Mucosa of descending colon (tissue), 3 donors: ENCODE results near the gene MSI2. TPM values are rescaled to one million over a fixed set of nuclear protein-coding genes. Genes with fewer than 3 reads are reported as not detected.

Experiments used
- ATAC-seq: fragments of 200-7000 bp; cut with Tn5 transposase; one replicate; pipeline ENCODE4 v1.9.1; 2020; ENCODE audit warnings: mild to moderate bottlenecking, moderate library complexity
- DNase-seq, 3 donors: peaks; one replicate each; pipeline ENCODE4 v3.0.0-alpha.2; 2020
- H3K36me3 ChIP-seq: fragments of 200-600 bp; one replicate; pipeline ENCODE4 v1.8.0; 2021; ENCODE audit warnings: low read depth, mild to moderate bottlenecking
- H3K4me1 ChIP-seq: fragments of 200-600 bp; one replicate; pipeline ENCODE4 v1.8.0; 2021; ENCODE audit warnings: low read depth, mild to moderate bottlenecking
- H3K4me3 ChIP-seq: fragments of 200-600 bp; one replicate; pipeline ENCODE4 v1.8.0; 2021; ENCODE audit warnings: mild to moderate bottlenecking
- H3K9me3 ChIP-seq: fragments of 200-600 bp; one replicate; pipeline ENCODE4 v1.8.0; 2021; ENCODE audit warnings: mild to moderate bottlenecking
- intact Hi-C, 2 donors: fragments of 100-400 bp; cut with DNase I in 1 of 2; cut with micrococcal nuclease in 1 of 2; formaldehyde crosslinking; loops; one replicate each; pipeline versions ENCODE4 v1.11.0 to v1.11.1; 2022; cut with DNase I, micrococcal nuclease
- total RNA-seq, 3 donors: library from RNA; stranded (reverse); fragmentation: NEBNext Ultra II Directional in 2 of 3; extraction: Animal tissue kit (Norgen Biotek cat#: 25700) in 2 of 3; gene quantifications; one replicate each; pipeline versions ENCODE4 v1.2.1 to v1.2.4, GENCODE V29; 2021 to 2023
- TF ChIP-seq, protein P1 (sequence below): fragments of 200-600 bp; IDR thresholded peaks from one replicate; pipeline ENCODE4 v1.8.0; 2022; ENCODE audit warnings: antibody characterized with exemption, mild to moderate bottlenecking
- donor health status: DM: no; HTN: no; CAD: no; lungs with moderate emphysema.
- donor health status: DM: no; HTN: no; CAD: no.
- donor health status: DM: no; HTN: yes; CAD: no.

Gene MSI2
- total RNA-seq, 3 donors from 2014 or later: 60.0 to 72.6 (median 65.7) TPM

DNA sequence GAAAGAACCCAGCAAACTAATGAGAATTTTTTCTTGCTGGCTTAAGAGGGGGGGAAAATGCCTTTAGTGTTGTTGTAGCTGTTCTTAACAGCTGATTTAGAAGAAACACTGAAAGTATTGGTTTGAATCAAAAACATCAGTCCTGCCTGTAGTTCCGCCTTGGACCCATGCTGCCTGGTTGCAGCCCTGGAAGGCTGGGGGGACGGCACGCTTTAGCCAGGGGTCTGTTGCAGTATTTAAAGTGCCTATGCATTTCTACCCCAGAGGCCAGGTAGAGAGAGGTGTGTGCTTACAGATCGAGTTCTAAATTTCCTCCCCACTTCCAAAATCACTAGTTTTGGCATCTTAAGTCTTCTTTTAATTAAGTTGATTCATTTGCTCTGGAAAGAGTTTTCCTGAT, 286.9 kb downstream of the MSI2 start:
- TF ChIP-seq, protein P1, sequence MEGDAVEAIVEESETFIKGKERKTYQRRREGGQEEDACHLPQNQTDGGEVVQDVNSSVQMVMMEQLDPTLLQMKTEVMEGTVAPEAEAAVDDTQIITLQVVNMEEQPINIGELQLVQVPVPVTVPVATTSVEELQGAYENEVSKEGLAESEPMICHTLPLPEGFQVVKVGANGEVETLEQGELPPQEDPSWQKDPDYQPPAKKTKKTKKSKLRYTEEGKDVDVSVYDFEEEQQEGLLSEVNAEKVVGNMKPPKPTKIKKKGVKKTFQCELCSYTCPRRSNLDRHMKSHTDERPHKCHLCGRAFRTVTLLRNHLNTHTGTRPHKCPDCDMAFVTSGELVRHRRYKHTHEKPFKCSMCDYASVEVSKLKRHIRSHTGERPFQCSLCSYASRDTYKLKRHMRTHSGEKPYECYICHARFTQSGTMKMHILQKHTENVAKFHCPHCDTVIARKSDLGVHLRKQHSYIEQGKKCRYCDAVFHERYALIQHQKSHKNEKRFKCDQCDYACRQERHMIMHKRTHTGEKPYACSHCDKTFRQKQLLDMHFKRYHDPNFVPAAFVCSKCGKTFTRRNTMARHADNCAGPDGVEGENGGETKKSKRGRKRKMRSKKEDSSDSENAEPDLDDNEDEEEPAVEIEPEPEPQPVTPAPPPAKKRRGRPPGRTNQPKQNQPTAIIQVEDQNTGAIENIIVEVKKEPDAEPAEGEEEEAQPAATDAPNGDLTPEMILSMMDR: no peak
- H3K4me3 ChIP-seq: no peak overlapping the region
- peaks cover 6% of the 10 kb centered on the region for H3K4me1 ChIP-seq
- H3K36me3 ChIP-seq: no peaks in the 10 kb centered on the region
- ATAC-seq (no peak), DNase-seq (no peak)
- no peaks in the 10 kb centered on the region for H3K9me3 ChIP-seq
- intact Hi-C loops: no loop called here

DNA sequence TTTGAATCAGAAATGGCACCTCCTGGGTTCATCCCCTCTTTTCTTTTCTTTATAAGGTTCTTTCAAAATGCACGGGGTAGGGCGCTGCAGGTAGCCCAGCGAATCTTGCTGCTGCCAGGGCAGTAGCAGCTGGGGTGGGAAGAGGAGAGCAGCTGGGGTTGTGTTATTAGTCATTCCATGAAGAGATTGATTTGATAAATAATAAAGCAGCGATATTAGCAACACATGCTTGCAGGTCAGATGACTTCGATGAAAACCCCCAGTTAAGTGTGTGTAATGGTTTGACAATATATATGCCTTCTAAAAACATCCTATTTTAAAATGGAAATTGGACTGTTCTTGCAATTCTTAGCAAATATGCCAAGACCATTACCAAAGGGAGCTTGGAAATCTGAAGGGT, 288.1 kb downstream of the MSI2 start:
- intact Hi-C loops: no loop called here
- TF ChIP-seq, protein P1: no peak
- Histone ChIP-seq H3K4me1 (no peaks in the 10 kb centered on the region), H3K9me3 (no peaks in the 10 kb centered on the region), H3K4me3 (no peak overlapping the region), H3K36me3 (no peaks in the 10 kb centered on the region)
- ATAC-seq: no peak
- DNase-seq: no peak

DNA sequence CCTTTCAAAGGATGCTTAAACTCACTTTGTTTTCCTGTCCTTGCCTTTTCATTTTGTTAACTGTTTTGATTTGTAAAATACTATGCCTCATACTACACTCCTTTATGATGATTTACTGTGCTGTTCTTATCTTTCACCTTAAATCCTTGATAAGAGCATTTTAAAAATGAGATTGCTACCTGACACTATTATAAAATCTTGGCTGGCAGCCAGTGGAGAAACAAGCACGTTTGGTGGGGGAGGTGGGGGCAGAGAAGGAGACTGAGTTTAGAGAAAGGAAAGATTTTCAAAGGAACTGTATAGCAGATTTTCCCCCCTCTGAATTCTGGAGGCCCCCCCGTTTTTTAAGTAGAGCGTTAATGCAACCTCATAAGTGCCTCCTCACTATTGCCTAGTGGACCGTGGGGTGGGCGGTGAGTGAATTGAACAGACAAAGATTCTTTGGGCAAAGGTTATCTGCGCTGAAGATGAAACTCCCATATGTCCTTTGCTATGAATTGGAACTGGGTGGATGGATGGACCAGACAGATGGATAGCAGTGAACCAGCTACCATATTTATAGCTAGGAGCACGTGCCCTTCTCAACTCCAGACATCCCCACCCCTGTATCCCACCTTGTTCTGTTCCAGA, 288.6 kb downstream of the MSI2 start:
- Histone ChIP-seq H3K4me1 (no peaks in the 10 kb centered on the region), H3K36me3 (no peaks in the 10 kb centered on the region), H3K4me3 (no peak overlapping the region), H3K9me3 (no peaks in the 10 kb centered on the region)
- DNase-seq (no peak), ATAC-seq (peak; percentile 32)
- TF ChIP-seq, protein P1: no peak
- intact Hi-C loops: no loop called here

DNA sequence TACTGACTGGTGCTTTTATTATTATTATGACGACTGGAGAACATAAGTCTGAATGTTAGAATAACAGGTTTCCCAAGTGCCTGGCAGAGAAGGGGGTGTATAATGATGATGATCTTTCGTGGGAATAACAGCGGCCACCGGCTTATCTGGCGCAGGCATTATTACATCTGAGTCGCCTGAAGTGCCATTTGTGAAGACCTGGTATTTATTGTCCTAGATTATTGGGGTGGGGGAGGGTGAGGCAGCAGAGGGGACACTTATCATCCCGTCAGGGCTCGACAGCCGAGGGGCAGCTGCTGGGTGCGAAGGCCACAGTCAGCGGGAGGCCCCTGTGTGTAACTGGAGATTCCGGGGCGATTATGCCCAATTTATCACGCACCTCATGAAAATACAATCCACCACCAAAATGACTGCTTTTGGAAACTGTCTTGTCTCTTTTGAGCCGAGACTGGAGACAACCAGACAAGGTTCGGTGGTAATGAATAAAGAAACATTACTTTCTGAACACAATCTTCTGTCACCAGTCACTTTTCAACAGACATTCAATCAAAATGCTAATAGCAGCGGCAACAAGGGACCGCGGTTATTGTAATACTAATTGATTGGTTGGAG, 289.5 kb downstream of the MSI2 start:
- no peak for ATAC-seq
- no peak for DNase-seq
- TF ChIP-seq, protein P1: no peak
- no peak overlapping the region for H3K4me3 ChIP-seq
- no peaks in the 10 kb centered on the region for H3K4me1 ChIP-seq
- intact Hi-C loops: no loop called here
- no peaks in the 10 kb centered on the region for H3K36me3 ChIP-seq
- no peaks in the 10 kb centered on the region for H3K9me3 ChIP-seq

DNA sequence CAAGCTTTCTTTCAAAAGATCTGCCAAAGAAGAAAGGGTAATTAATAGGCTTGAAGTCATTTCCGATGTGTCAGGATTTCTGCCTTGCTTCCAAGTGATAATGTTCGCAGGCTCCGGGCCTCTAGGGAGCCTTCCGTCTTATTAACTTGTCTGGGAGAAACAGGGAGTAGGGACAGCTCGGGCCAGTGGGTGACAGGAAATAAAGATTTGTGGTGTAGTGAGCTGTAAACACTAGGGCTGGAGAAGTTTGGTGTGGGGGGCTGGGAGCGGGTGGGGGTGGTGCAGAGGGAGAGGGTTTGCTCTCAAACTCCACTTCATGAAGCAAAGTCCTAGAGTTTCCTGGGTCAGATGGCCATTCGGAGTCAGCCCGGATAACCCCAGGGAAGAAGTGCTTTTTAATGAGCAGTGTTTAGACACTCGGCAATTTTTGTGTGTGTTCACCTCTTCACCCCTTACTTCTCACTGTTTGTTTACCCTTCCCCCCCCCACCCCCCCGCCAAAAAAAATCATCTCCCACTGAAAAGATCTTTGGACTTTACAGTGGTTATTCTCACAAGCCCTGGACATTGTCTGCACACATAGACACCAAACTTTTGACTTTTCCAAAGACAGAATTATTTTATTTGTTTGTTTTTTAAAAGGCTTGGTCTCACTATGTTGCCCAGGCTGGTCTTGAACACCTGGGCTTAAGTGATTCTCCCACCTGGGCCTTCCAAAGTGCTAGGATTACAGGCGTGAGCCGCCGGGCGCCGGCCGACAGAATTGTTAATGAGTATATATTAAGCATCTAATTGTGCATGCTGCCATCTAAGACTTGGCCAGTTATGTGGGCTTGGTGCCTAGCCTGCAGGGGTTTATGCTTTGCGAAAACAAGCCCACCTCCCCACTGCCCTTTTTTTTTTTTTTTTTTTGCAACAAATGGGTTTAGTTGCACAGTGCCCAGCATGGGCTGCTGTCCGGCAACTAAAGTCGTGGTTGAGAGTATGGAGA, 292.4 kb downstream of the MSI2 start:
- H3K4me1 ChIP-seq: no peaks in the 10 kb centered on the region
- H3K36me3 ChIP-seq: no peaks in the 10 kb centered on the region
- H3K9me3 ChIP-seq: no peaks in the 10 kb centered on the region
- H3K4me3 ChIP-seq: no peak overlapping the region
- TF ChIP-seq, protein P1: no peak
- intact Hi-C loops: no loop called here
- DNase-seq: no peak
- ATAC-seq: no peak
